GM18870 (cell line): ENCODE results near the gene PACSIN2.

Source experiments
- ATAC-seq: cut with Tn5 transposase; IDR thresholded peaks from one replicate; pipeline ENCODE4 v1.9.1; 2021; ENCODE audit warnings: moderate library complexity; ENCODE audit not compliant: unreplicated experiment

PACSIN2 gene

GRCh38 chr22:42889304-42889703, 125.6 kb downstream of the PACSIN2 start:
- peak; percentile 62 for ATAC-seq

- no peak for ATAC-seq
Measured at GRCh38 chr22:42887523-42888507, 127.1 kb downstream of the PACSIN2 start.

- ATAC-seq = no peak
Measured at GRCh38 chr22:42887120-42887519, 127.8 kb downstream of the PACSIN2 start.

GRCh38 chr22:42885446-42885845, 129.5 kb downstream of the PACSIN2 start:
- no peak for ATAC-seq

GRCh38 chr22:42884616-42885375, 130.2 kb downstream of the PACSIN2 start:
- no peak for ATAC-seq

GRCh38 chr22:42883970-42884369, 131.0 kb downstream of the PACSIN2 start:
- ATAC-seq = no peak

GRCh38 chr22:42883121-42883520, 131.8 kb downstream of the PACSIN2 start:
- no peak for ATAC-seq

GRCh38 chr22:42881982-42882656, 132.8 kb downstream of the PACSIN2 start:
- no peak for ATAC-seq

- no peak for ATAC-seq
Measured at GRCh38 chr22:42881298-42881697, 133.7 kb downstream of the PACSIN2 start.

GRCh38 chr22:42880815-42881214, 134.1 kb downstream of the PACSIN2 start:
- ATAC-seq = no peak

GRCh38 chr22:42879371-42880021, 135.5 kb downstream of the PACSIN2 start:
- no peak for ATAC-seq

GRCh38 chr22:42878561-42879305, 136.2 kb downstream of the PACSIN2 start:
- ATAC-seq = no peak

- ATAC-seq = no peak
Measured at GRCh38 chr22:42877597-42878340, 137.2 kb downstream of the PACSIN2 start.

- ATAC-seq = no peak
Measured at GRCh38 chr22:42877158-42877557, 137.8 kb downstream of the PACSIN2 start.

- no peak for ATAC-seq
Measured at GRCh38 chr22:42876041-42876440, 138.9 kb downstream of the PACSIN2 start.

GRCh38 chr22:42874010-42874409, 140.9 kb downstream of the PACSIN2 start:
- no peak for ATAC-seq

GRCh38 chr22:42873356-42873755, 141.6 kb downstream of the PACSIN2 start:
- ATAC-seq = no peak

GRCh38 chr22:42872821-42873220, 142.1 kb downstream of the PACSIN2 start:
- ATAC-seq = no peak
